GM18508 (cell line): ENCODE measurements around the gene MAPKAP1.
A peak's percentile ranks its signal among the peaks of the same experiment; 100 is the strongest.

Experiments
- ATAC-seq: cut with Tn5 transposase; IDR thresholded peaks from one replicate; pipeline ENCODE4 v1.9.1; 2021; ENCODE audit warnings: moderate number of reproducible peaks; ENCODE audit not compliant: insufficient read depth, unreplicated experiment

Gene MAPKAP1

DNA sequence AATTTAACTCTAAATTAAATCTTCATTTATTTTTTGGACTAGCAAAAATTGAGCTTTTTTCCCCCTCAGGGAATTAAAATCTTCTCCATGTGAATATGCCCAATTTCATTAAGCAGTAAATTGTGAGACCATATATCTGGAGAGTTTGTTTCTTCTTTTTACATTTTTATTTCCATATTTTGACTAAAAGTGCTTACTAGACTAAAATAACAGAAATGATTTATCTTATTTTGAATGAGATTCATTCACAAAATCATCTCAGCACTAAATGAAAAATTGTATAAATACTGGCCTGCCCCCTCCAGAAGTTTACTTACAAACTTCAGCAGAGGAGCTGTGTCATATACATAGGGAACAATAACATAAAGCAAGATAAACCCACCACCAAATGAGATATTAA is 26.6 kb downstream of the MAPKAP1 start:
- ATAC-seq: no peak

DNA sequence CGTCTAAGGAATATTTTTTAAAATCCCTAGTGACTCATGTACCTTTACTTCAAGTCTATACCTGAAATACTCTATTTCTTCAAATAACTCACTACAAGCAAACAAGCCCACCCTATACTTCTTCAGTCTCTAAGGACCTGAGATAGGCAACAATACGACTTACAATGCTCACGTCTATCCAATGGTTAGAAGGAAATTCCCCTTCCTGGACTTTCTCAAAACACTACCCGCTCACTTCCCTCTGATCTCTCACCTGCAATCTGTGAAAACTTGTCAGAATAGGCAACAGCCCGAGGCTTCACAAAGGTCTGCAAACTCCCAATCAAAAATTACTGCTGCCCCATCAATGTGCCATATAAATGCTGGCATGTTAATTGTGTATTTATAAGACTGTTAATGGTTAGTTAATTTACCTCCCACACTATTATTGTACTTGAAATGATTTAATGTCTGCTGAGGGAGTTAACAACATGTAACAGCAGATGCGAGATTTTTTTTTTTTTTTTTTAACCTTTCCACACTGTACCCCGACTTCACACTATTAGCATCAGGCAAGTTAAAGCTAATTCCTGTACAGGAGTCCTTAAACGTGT is 27.3 kb downstream of the MAPKAP1 start:
- ATAC-seq: no peak

DNA sequence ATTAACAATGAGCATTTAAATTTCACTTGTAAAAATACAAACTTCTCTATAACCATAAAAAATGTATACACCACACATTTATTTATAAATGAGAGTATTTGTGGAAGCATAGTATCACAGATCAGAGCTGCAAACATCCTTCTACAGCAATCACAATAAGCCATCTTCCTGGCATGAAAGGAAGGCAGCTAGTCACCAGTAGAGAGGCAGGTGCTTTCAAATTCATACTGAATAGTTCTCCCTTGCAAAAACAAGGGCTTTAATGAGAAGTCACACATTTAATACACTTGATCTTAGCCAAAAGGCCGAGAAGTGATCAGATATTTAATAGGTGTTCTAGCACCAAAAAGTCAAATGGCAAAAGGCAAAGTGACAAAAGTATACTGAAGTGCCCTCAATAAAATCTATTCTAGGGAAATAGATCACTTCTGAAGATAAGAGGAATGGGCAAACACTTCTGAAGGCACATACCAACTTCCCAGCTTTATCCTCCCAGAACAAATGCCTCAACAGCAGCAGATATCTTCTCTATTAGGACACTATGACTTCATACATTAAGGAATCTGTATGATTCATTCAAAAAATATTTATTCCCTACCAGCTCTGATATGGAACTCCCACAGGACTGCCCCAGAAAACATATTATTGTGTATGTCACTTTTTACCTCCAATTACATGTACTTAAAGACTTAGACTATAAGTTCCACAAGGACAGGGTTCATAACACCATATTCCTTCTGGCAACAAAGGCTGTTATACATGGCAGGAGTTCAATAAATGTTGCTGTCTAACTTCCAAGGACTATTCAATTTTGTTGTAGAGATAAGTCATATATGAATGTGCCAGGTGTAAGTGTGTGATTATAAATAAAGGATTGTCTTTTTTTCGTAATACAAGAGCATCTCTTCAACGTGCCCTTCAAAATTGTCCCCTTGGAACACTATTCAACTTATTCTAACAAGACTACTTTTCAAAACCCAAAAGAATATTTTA is 31.7 kb downstream of the MAPKAP1 start:
- no peak for ATAC-seq

DNA sequence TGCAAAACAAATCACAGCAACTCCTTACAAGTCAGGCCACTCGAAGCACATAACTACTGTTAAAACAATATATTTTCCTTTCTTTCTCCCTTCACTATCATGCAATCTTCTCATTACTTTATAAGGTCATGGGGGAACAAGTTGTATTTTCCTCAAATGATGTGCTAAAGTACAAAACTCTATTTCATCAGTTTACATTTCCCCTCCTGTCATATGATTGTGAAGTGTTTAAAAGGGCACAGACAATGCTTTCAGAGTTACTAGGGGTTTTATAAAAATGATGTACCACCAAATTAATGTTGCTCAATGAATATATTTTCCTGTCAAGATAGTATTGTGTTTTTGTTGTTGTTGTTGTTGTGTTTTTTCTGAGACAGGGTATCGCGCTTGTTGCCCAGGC is 34.1 kb downstream of the MAPKAP1 start:
- no peak for ATAC-seq

DNA sequence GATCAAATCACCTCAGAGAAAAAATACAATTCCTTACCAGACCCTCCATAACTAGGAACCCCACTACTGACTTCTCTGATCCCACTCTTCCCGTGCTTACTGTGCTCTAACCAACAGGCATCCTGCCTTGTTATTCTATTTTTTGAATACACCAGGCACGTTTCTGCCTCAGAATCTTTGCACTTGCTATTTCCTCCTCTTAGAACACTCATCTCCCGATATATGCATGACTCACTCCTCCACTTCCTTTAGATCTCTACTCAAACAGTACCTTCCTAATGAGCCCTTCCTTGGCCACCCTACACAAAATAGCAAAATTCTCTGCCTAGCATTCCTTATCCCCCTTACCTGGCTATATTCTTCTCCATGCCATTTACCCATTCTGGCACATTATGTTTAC is 43.9 kb downstream of the MAPKAP1 start:
- ATAC-seq: no peak

DNA sequence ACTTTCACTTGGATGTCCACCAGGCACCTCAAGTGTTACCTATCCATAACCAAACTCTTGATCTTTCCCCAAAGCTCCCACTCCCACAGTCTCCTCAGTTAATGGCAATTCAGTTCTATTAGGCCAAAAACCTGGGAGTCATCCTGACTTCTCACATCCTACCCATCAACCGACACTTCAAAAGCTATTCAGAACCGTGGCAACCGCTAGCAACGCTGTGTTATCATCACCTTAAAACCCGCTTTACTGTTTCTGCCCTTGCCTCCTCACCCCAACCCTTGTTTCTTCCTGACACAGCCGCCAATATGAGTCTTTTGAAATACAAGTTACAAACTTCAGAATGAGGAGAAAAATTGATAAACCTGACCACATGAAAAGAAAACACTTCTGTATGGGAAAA is 46.5 kb downstream of the MAPKAP1 start:
- ATAC-seq: no peak

DNA sequence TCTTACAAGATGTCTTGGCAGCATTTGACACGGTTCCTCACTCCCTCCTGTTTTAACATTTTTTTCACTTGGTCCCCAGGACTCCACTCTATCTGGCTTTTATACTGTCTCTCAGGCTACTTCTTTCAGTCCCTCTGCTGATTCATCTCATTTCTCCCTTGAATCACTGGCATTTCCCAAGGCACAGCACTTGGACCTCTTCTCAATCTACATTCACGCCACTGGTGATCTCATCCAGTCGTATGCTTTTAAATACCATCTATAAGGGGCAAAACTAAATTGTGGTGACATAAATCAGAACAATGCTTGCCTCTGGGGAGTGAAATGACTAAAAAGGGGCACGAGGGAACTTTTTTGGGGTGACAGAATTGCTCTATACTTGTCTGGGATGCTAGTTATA is 47.1 kb downstream of the MAPKAP1 start:
- no peak for ATAC-seq

DNA sequence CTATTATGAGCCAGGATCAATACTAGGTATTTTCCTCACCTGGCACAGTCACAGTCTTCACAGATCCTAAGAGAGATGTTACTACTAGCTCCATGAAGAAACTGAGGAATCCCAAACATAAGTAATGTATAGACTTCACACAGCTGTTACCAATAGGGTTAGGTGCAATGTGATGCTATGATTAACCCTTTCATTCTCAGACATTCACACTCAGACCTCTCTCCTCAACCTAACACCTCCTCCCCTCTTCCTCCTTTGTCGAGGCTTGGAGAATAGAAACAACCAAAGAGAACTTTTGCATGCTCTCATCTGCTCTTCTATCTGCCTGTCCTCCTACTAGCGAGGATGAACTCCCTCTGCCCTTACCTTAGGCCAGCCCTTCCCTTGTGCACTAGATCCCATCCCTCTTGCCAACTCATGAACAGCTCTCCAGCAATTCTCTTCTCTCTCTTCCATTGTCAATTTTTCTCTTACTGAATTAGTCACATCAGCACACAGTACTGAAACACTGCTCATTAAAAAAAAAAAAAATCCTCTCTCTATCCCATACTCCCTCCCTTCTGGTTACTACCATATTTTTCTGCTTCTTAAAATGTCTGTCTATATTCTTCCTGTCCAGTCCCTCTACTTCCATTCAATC is 47.7 kb downstream of the MAPKAP1 start:
- no peak for ATAC-seq

DNA sequence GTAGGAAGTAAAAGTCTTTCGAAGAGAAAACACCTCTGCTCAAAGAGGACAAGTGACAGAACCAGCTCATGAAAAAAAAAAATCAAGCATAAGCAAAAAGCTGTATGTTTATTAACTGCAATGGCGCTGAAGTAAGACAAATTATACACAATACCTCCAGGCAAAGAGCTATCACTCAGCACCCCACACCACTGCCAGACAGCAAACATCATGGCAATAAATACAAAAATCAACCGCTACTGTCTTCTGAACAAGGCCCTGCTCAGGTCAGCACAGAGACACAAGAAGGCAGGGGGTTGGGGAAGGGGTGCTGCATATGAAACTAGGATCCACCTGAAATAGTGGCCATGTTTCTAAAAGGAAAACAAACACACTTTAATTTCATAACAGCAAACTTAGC is 50.4 kb downstream of the MAPKAP1 start:
- ATAC-seq: no peak

DNA sequence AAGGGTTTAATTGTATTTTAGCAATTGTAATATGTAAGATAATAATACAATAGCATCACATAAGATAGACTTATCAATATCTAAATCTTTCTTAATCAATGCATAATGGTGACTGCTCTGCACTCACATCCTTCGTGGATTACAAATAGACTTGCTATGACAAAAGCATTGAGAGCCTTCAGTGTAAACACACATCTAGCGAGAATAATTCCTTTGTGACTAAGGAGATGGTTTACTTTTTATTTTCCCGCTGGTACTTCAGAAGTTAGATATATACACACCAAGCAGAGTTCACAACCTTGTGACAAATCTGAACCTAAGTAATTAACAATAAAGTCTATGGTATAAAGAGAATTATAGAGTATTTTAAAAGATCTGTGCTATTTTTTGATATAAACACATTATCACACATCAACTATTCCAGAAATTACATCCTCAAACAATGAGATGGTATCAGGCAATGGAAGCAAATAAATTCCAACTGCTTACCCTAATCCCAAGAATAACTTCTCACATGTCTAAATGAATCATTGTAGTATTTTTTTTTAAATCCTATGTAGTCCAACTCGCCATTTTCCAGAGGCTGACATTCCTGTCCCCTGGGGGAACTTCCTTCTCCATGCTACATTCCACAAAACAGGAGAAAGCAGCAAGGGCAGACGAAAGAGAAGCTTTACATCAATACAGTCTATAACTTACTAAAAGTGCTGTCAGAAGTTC is 51.2 kb downstream of the MAPKAP1 start:
- ATAC-seq: no peak

DNA sequence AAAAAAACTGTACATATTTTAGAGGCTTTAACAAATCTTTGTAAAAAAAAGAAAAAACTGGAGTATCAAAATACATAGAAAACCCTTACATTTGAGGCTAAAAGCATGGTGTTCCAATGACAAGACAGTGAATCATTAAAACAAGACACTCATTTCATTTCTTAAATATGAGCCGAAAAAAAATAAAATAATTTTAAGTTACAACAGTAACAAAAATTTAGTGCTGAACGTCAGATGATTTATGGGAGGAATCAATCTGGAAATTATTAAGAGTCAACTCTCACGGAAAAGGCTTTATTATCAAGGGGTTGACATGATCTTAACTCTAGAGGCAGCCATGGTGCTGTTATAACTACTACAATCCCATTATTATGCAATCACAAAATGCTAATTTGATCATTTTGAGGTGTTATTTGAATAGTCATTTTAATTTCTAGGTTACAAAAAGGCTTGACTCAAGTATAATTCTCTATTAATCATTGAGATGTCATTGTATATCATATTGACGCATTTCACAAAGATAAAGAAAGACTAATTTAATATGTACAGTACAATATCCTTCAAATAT is 51.9 kb downstream of the MAPKAP1 start:
- ATAC-seq: no peak

DNA sequence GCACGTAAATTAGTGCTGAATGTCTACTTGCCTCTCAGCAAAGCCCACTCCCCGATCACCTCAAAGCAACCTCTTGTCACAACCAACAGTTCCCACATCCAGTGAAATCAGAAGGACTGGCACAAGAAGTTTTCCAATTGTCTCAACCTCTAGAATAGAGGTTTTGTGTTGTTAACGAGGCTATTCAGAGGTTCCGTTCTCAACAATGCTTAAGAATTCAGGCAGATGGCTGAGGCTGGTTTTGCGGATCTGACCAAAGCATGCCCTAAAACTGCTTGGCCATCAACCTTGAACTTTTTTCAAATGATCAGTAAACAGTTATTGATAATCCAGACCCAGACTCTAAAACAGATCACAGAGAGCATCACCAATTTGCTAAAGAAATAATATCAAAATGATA is 52.9 kb downstream of the MAPKAP1 start:
- no peak for ATAC-seq

DNA sequence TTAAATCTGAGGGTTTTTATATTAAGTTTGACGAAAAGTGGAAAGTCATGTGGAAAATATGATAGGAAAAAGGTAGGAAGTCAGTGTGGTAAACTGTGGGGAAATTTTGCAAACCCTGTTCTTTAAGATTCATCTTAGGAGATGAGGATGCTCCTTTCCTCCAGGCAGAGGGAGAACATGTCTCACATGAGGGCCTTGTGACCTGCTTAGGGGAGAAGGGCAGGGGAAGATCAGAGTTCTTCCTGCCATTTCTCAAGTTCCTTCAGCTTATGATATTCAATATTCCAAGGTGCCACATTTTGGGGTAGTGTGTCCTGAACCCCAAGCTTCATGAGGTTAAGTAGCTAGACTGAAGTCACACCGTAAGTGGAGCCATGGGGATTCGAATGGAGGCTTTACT is 53.7 kb downstream of the MAPKAP1 start:
- no peak for ATAC-seq

DNA sequence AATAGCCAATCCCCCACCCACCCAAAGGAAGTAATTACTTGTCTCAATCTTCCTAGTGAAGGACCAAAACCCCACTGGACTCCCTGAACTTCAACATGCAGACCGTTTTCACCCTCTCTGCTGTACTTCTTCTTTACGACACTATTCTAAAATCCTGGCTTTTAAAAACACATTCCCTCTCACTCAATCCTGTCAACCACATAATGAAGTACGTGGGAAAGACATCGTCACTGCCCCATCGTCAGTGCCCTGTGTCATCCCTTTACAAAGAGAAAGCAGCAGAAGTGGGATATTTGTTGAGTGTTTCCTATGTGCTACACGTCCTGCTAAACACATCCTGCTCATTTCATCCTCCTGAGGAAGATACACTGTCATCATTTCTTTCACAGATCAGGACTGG is 54.2 kb downstream of the MAPKAP1 start:
- no peak for ATAC-seq

DNA sequence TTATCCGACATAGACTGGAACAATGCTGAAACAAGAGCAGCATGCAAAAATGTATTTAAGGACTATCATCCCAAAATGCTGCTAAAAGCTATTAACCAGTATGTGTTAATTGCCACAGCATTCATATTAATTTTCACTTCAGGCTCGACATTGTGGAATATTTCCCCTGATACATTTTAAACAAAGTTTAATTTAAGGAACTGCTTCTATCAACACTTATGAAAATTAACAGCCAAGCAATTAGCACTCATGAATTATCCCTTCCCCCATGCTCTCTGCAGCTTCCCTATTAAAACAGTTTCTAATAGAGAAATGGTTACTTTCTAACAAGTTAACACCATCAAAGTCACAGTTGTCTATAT is 54.8 kb downstream of the MAPKAP1 start:
- ATAC-seq: no peak

DNA sequence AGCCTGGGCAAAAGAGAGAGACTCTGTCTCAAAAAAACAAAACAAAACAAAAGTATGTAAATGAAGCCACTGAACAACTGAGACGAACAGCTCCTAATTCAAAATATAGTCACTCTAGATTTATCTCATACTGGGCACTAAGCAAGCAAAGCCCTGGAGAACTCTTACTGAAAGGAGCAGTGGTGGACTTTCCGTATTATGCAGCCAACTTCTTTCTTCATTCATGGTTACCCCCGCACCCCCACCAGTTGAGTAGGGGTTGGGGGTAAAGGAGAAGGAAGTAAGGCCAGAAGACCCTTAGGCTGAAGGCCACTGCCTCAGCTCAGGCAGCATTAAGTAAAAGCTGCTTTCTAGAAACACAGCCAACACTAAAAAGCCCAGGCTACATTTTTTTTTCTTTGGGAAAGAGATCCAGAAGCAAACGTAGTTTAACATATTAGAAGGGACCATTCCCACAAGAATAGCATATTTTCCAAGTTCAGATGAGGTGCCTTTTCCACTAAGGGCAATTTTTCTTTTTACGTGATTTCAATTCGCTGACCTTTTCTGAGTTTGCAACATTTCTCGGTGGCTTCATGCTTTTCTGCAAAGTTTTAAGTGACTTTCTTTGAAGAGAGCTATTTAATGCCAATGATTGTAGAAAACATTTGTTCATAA is 55.3 kb downstream of the MAPKAP1 start:
- no peak for ATAC-seq

DNA sequence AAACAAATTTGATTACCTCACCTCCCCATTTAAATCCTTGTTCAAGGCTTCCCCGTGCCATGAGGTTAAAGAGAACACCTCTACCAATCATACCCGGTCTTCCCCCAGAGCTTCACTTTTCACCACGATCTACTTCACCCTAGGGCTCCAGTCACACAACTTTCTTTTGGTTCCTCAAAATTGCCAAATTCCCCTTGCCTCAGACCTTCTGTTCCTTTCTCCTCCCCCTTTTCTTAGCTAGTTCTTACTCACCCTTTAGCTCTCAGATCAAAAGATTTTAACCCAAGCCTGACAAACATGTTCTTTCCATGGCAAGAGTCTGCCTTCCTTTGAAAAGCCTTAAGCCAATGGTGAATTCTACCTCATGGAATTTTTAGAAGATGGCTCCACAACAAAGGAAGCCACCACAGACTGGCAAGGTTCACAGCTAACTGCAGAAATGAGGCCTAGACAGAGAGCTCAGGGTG is 56.7 kb downstream of the MAPKAP1 start:
- ATAC-seq: peak; percentile 55

DNA sequence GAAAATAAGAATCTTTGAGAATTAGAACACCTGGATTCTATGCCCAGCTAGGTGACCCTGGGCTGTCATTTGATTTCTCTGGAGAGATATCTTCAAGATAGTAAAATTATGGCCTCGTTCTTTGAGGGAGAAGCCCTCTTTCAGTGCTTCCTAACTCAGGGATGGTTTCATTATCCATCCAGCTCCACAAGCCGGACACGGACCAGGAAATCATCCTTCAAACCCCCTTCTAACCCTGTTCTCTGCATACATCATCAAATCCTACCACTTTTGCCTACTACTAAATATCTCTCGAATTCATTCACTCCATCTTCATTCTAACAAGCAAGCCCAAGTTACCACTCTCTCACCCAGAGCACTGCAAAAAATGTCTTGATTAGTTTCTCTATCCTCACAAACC is 57.2 kb downstream of the MAPKAP1 start:
- no peak for ATAC-seq

DNA sequence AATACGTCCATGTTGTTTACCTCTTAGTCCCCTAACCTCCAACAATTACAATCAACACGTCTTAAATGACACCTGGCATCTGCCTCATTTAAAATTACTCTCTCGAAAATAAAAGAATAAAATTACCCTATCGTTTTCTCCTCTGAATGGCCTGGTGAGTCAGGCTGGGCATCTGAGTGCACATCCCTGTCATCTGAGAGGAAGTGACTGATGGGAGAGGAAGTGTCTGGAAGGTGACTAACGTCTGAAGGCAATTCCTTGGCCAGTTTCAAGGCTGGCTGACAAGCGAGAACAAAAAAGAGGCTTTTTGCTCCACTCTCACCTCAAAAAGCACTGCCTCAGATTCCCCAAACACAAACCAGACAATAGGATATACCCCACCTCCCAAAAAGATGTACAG is 57.7 kb downstream of the MAPKAP1 start:
- no peak for ATAC-seq

DNA sequence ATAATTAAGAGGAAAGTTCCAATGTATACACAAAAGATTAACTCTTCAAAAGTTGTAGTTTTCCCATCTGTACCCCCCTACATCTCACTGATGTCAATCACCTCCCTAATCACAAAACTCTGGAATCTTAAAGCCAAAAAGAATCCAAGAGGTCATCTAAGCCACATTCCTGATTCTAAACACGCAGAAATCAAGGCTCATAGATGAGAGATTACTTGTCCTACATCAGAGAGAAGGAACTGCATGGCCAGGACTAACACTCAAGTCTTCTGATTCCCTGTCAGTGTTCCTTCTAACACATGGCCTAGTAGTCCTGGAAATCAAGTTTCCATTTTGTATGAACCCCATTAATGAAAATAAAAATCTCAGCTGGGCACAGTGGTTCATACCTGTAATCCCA is 58.7 kb downstream of the MAPKAP1 start:
- no peak for ATAC-seq
